Fibroblast of skin of right biceps (primary cell): ENCODE data around the gene SCP2.

Experiments used
- DNase-seq: peaks from one replicate; pipeline ENCODE4 v3.0.0-alpha.2; 2013

Gene SCP2

GRCh38 chr1:53069663-53070327 lies 142.7 kb downstream of the SCP2 start:
- DNase-seq, result no peak

GRCh38 chr1:53070621-53071020 lies 143.5 kb downstream of the SCP2 start:
- DNase-seq, result no peak

- DNase-seq, result no peak
These were observed 144.2 kb downstream of the SCP2 start for GRCh38 chr1:53071167-53071865.

GRCh38 chr1:53071915-53072314 lies 144.8 kb downstream of the SCP2 start:
- no peak for DNase-seq

- DNase-seq, result no peak
These were observed 146.2 kb downstream of the SCP2 start for GRCh38 chr1:53073287-53073686.

GRCh38 chr1:53073868-53074311 lies 146.8 kb downstream of the SCP2 start:
- DNase-seq, result no peak

GRCh38 chr1:53074313-53075154 lies 147.5 kb downstream of the SCP2 start:
- DNase-seq, result no peak

- no peak for DNase-seq
These were observed 148.1 kb downstream of the SCP2 start for GRCh38 chr1:53075206-53075605.

- no peak for DNase-seq
These were observed 148.7 kb downstream of the SCP2 start for GRCh38 chr1:53075761-53076163.

- no peak for DNase-seq
These were observed 149.1 kb downstream of the SCP2 start for GRCh38 chr1:53076165-53076564.

- DNase-seq, result no peak
These were observed 149.9 kb downstream of the SCP2 start for GRCh38 chr1:53076721-53077598.

GRCh38 chr1:53077599-53077965 lies 150.5 kb downstream of the SCP2 start:
- DNase-seq, result no peak

GRCh38 chr1:53078333-53079101 lies 151.4 kb downstream of the SCP2 start:
- DNase-seq, result no peak

- DNase-seq, result no peak
These were observed 152.2 kb downstream of the SCP2 start for GRCh38 chr1:53079251-53079650.

GRCh38 chr1:53080041-53080440 lies 153.0 kb downstream of the SCP2 start:
- no peak for DNase-seq

- no peak for DNase-seq
These were observed 153.7 kb downstream of the SCP2 start for GRCh38 chr1:53080769-53081168.

GRCh38 chr1:53081384-53082066 lies 154.4 kb downstream of the SCP2 start:
- DNase-seq, result no peak

GRCh38 chr1:53082826-53083455 lies 155.9 kb downstream of the SCP2 start:
- DNase-seq, result no peak

- DNase-seq, result no peak
These were observed 156.8 kb downstream of the SCP2 start for GRCh38 chr1:53083636-53084588.

GRCh38 chr1:53084589-53084971 lies 157.5 kb downstream of the SCP2 start:
- DNase-seq, result no peak
